Caco-2 (cell line): ENCODE results near the gene CASP9. TPM values are rescaled to one million over a fixed set of nuclear protein-coding genes. Genes with fewer than 3 reads are reported as not detected.

Experiments used
- BruUV-seq: library from RNA; stranded (reverse); fragments of 400-500 nt; replicated peaks from 2 replicates; lab custom pipeline; 2021; lab: Mats Ljungman, UMichigan
- CTCF ChIA-PET: fragments of 300-600 bp; sonication (Branson Sonifier 250); formaldehyde crosslinking; loops from one replicate; lab custom pipeline; 2022; ENCODE audit warnings: antibody characterized with exemption; lab: Charles Lee
- POLR2A ChIA-PET: fragments of 300-600 bp; sonication (Branson Sonifier 250); formaldehyde crosslinking; loops from one replicate; lab custom pipeline; 2022; ENCODE audit warnings: antibody characterized with exemption; lab: Charles Lee
- DNase-seq, 2 experiments: peaks; one replicate each; pipeline versions ENCODE4 v3.0.0 to v3.0.0-alpha.2; 2020 to 2022
- H3K27me3 ChIP-seq: replicated peaks from 2 replicates; pipeline ENCODE4 v1.6.0; 2011; ENCODE audit warnings: low read length; ENCODE audit not compliant: control insufficient read depth, insufficient read depth
- H3K36me3 ChIP-seq: 2 replicates; pipeline ENCODE4 v1.5.1; 2011; ENCODE audit warnings: low read length; ENCODE audit not compliant: control insufficient read depth, insufficient read depth
- H3K4me1 ChIP-seq: fragments of 250-450 bp; sonication (Bioruptor Pico); 2 replicates; pipeline ENCODE4 v1.5.1; 2020; ENCODE audit warnings: mild to moderate bottlenecking
- H3K4me3 ChIP-seq: 2 replicates; pipeline ENCODE4 v1.5.1; 2011; ENCODE audit warnings: low read depth, mild to moderate bottlenecking, control low read depth, low read length
- H3K9me3 ChIP-seq: fragments of 250-450 bp; sonication (Bioruptor Pico); 2 replicates; pipeline ENCODE4 v1.5.1; 2020; ENCODE audit warnings: mild to moderate bottlenecking, moderate library complexity
- H3K27ac Mint-ChIP-seq: one replicate; pipeline ENCODE4 v1.8.0; 2022; ENCODE audit warnings: mixed read lengths; ENCODE audit not compliant: unreplicated experiment
- H3K27me3 Mint-ChIP-seq: one replicate; pipeline ENCODE4 v1.8.0; 2022; ENCODE audit warnings: mixed read lengths; ENCODE audit not compliant: insufficient read depth, unreplicated experiment
- H3K36me3 Mint-ChIP-seq: one replicate; pipeline ENCODE4 v1.8.0; 2022; ENCODE audit warnings: mild to moderate bottlenecking, mixed read lengths; ENCODE audit not compliant: insufficient read depth, unreplicated experiment
- H3K4me1 Mint-ChIP-seq: one replicate; pipeline ENCODE4 v1.8.0; 2022; ENCODE audit warnings: low read depth, mixed read lengths; ENCODE audit not compliant: unreplicated experiment
- H3K4me3 Mint-ChIP-seq: one replicate; pipeline ENCODE4 v1.8.0; 2022; ENCODE audit warnings: mild to moderate bottlenecking, moderate library complexity, mixed read lengths; ENCODE audit not compliant: unreplicated experiment
- H3K9me3 Mint-ChIP-seq: one replicate; pipeline ENCODE4 v1.8.0; 2022; ENCODE audit warnings: mixed read lengths; ENCODE audit not compliant: unreplicated experiment
- intact Hi-C: fragments of 100-400 bp; cut with micrococcal nuclease; formaldehyde crosslinking; loops from one replicate; pipeline ENCODE4 v1.10.0; 2022; ENCODE audit not compliant: unreplicated experiment
- total RNA-seq: library from RNA; stranded (reverse); gene quantifications from 2 replicates; pipeline ENCODE4 v1.2.3, GENCODE V29; 2022
- TF ChIP-seq, protein P1 (sequence below), 2 experiments: fragments of 200-600 bp in 1 of 2; IDR thresholded peaks; 1 replicate in 1 of 2; 2 replicates in 1 of 2; pipeline versions ENCODE4 v1.5.1 to v1.8.0; 2011 to 2022; ENCODE audit warnings: antibody characterized with exemption in 1 of 2, control low read depth in 1 of 2, inconsistent platforms in 1 of 2, low read depth in 1 of 2, low read length in 1 of 2, mild to moderate bottlenecking in 1 of 2, moderate library complexity in 1 of 2; ENCODE audit not compliant: insufficient read depth in 1 of 2, severe bottlenecking in 1 of 2, unreplicated experiment in 1 of 2

Gene CASP9
- total RNA-seq, 1 experiment from 2014 or later = 9.9 TPM

DNA sequence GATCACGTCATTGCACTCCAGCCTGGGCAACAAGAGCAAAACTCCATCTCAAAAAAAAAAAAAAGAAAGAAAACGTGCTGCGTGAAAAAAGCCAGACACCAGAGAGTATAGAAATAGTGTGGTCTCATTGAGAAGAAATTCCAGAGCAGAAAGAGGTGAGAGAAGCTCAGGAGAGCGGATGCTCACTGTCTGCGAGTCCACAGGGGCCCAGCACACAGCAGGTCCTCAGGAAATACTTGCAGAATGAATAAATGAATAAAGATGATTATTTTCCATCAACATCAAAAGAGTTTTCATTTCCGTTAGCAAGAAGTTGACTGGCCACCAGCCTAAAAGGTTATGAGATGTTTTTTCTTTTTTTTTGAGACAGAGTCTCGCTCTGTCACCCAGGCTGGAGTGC is 14.4 kb downstream of the CASP9 start:
- H3K9me3 Mint-ChIP-seq = no peaks in the 10 kb centered on the region
- H3K36me3 Mint-ChIP-seq = no peaks in the 10 kb centered on the region
- no peak overlapping the region for H3K4me3 Mint-ChIP-seq
- no peak for DNase-seq
- intact Hi-C loops = no loop called here
- no peaks in the 10 kb centered on the region for H3K4me1 ChIP-seq
- ChIA-PET POLR2A (no interaction called here), CTCF (no interaction called here)
- no peaks in the 10 kb centered on the region for H3K36me3 ChIP-seq
- no peak overlapping the region for H3K4me3 ChIP-seq
- H3K27me3 Mint-ChIP-seq = no peaks in the 10 kb centered on the region
- no TSS peak for BruUV-seq
- no peak overlapping the region for H3K27ac Mint-ChIP-seq
- TF ChIP-seq, protein P1, sequence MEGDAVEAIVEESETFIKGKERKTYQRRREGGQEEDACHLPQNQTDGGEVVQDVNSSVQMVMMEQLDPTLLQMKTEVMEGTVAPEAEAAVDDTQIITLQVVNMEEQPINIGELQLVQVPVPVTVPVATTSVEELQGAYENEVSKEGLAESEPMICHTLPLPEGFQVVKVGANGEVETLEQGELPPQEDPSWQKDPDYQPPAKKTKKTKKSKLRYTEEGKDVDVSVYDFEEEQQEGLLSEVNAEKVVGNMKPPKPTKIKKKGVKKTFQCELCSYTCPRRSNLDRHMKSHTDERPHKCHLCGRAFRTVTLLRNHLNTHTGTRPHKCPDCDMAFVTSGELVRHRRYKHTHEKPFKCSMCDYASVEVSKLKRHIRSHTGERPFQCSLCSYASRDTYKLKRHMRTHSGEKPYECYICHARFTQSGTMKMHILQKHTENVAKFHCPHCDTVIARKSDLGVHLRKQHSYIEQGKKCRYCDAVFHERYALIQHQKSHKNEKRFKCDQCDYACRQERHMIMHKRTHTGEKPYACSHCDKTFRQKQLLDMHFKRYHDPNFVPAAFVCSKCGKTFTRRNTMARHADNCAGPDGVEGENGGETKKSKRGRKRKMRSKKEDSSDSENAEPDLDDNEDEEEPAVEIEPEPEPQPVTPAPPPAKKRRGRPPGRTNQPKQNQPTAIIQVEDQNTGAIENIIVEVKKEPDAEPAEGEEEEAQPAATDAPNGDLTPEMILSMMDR (IDR thresholded peaks at IDR 0.05; ENCODE audit: insufficient read depth in 1 of 2, low read depth in 1 of 2, low read length in 1 of 2, severe bottlenecking in 1 of 2, unreplicated experiment in 1 of 2) = no peak
- H3K4me1 Mint-ChIP-seq = no peaks in the 10 kb centered on the region
- no peaks in the 10 kb centered on the region for H3K9me3 ChIP-seq
- no peaks in the 10 kb centered on the region for H3K27me3 ChIP-seq

DNA sequence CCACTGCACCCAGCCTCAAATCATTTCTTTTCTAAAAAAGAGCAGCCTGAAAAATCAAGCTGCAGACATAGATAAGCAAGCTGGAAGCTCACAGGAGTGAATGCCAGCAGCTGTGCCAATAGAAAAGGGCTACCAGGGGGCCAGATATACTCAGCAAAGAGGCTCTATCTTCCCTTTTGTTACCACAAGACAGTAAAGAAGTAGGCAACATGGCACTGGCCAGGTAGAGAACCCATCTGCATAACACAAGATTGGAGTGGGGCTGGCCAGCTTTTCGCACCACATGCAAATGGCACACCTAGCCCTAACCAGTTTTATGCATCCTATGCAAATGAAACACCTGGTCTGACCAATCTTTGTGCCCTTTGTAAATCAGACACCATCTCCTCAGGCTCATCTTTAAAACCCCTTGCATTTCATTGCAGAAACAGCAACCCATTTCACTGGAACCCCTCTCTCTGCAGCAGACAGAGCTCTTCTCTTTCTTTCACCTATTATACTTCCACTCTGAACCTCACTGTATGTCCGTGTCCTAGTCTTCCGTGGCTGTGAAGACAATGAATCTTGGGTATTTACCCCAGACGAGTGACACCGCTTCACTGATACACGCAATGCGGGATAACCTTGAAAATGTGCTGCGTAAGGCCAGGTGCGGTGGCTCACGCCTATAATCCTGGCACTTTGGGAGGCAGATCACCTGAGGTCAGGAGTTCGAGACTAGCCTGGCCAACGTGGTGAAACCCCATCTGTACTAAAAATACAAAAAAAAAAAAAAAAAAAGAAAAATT is 15.1 kb downstream of the CASP9 start:
- H3K27ac Mint-ChIP-seq = no peak overlapping the region
- no TSS peak for BruUV-seq
- H3K4me3 ChIP-seq = no peak overlapping the region
- TF ChIP-seq, protein P1 (IDR thresholded peaks at IDR 0.05; ENCODE audit: insufficient read depth in 1 of 2, low read depth in 1 of 2, low read length in 1 of 2, severe bottlenecking in 1 of 2, unreplicated experiment in 1 of 2) = no peak
- no peaks in the 10 kb centered on the region for H3K4me1 ChIP-seq
- no peak for DNase-seq
- H3K9me3 ChIP-seq = no peaks in the 10 kb centered on the region
- H3K27me3 Mint-ChIP-seq = no peaks in the 10 kb centered on the region
- H3K4me3 Mint-ChIP-seq = no peak overlapping the region
- H3K27me3 ChIP-seq = no peaks in the 10 kb centered on the region
- no peaks in the 10 kb centered on the region for H3K36me3 ChIP-seq
- H3K4me1 Mint-ChIP-seq = no peaks in the 10 kb centered on the region
- H3K9me3 Mint-ChIP-seq = no peaks in the 10 kb centered on the region
- H3K36me3 Mint-ChIP-seq = no peaks in the 10 kb centered on the region
- POLR2A ChIA-PET = no interaction called here
- CTCF ChIA-PET = interaction anchor here (0.6 kb wide), 1 partner anchor 1116 kb away, joined by 6 read pairs; no protein-coding TSS in a partner anchor
- intact Hi-C loops = no loop called here

GRCh38 chr1:15507278-15507677 is 16.7 kb downstream of the CASP9 start:
- Histone ChIP-seq H3K27me3 (no peaks in the 10 kb centered on the region), H3K9me3 (no peaks in the 10 kb centered on the region), H3K4me3 (no peak overlapping the region), H3K4me1 (no peaks in the 10 kb centered on the region), H3K36me3 (no peaks in the 10 kb centered on the region)
- no peak for DNase-seq
- ChIA-PET POLR2A (no interaction called here), CTCF (no interaction called here)
- Mint-ChIP-seq H3K36me3 (no peaks in the 10 kb centered on the region), H3K4me1 (no peaks in the 10 kb centered on the region), H3K9me3 (no peaks in the 10 kb centered on the region), H3K27me3 (no peaks in the 10 kb centered on the region), H3K27ac (no peak overlapping the region), H3K4me3 (no peak overlapping the region)
- TF ChIP-seq, protein P1 (IDR thresholded peaks at IDR 0.05; ENCODE audit: insufficient read depth in 1 of 2, low read depth in 1 of 2, low read length in 1 of 2, severe bottlenecking in 1 of 2, unreplicated experiment in 1 of 2) = no peak
- BruUV-seq = no TSS peak
- intact Hi-C loops = no loop called here
